SK-N-MC (cell line): ENCODE data around the gene HOATZ.

Source experiments
- EZH2 ChIP-seq: fragments of 200-600 bp; sonication (generic); IDR thresholded peaks from one replicate; pipeline ENCODE4 v1.6.1; 2017; ENCODE audit warnings: antibody characterized with exemption
- POLR2AphosphoS5 ChIP-seq: IDR thresholded peaks from 2 replicates; pipeline ENCODE4 v1.6.1; 2012; ENCODE audit warnings: mild to moderate bottlenecking, low read depth, low read length, borderline replicate concordance

DNA sequence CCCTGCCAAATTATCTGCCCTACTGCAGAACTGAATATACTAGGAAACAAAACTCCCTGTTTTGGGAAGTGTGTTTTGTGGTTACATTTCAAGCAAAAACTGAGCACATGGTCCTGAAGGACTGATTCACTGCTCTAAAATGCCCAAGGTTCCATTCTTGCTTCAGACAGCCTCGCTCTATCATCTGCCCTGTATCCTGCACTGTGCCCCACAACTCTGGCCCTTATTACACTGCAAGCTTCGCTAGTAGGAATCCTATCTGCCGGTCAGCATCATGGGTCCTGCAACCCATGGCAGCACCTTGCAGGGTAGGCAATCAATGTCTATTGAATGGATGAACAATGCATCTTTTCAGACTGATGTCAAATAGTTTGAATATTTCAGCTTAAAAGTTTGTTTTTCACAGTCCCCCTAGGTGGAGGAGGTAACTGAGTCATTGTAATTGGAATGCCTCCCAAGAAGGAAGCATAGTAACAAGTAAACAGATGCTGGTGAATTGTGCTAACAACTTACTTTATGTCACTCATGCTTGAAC, 47.3 kb downstream of the HOATZ start:
- TF ChIP-seq EZH2 (no peak), POLR2AphosphoS5 (no peak)
